Tibial nerve (tissue), 4 donors: ENCODE measurements around the gene NACC1.

Experiments used
- EP300 ChIP-seq, 2 donors: sonication (generic); formaldehyde crosslinking; IDR thresholded peaks; one replicate each; pipeline ENCODE4 v1.6.1; 2017; ENCODE audit warnings: antibody characterized with exemption in 2 of 2, mild to moderate bottlenecking in 1 of 2
- POLR2A ChIP-seq, 2 donors: fragments of 450-650 bp; IDR thresholded peaks; one replicate each; pipeline ENCODE4 v1.6.1; 2017; ENCODE audit warnings: antibody characterized with exemption in 2 of 2, mild to moderate bottlenecking in 2 of 2, moderate library complexity in 2 of 2
- TF ChIP-seq, protein P1 (sequence below), 5 experiments: fragments of 200-600 bp in 3 of 5; fragments of 450-650 bp in 2 of 5; sonication (generic) in 3 of 5; IDR thresholded peaks; one replicate each; pipeline ENCODE4 v1.5.1; 2016 to 2019; ENCODE audit warnings: antibody characterized with exemption in 5 of 5, mild to moderate bottlenecking in 3 of 5, moderate library complexity in 2 of 5

DNA sequence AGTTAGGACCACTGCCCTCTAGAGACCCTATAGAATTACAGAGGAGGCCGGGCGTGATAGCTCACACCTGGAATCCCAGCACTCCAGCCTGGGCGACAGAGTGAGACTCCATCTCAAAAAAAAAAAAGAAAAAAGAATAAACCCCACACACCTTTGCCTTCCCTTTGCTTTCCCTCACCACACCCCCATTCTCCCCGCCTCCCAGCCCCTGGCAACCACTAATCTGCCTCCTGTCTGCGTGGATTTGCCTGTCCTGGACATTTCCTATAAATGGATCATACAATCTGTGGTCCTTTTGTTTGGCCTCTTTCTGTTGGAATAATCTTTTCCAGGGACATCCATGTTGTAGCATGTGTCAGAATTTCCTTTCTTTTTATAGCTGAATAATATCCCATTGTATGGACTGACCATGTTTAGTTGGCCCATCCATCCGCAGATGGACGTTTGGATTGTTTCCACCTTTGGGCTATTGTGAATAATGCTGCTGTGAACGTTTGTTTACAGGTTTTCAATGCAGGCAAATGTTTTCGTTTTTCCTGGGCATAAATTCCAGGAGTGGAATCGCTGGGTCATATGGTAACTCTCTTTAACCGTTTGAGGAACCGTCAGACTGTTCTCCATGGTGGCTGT is 15.3 kb downstream of the NACC1 start:
- TF ChIP-seq, protein P1, sequence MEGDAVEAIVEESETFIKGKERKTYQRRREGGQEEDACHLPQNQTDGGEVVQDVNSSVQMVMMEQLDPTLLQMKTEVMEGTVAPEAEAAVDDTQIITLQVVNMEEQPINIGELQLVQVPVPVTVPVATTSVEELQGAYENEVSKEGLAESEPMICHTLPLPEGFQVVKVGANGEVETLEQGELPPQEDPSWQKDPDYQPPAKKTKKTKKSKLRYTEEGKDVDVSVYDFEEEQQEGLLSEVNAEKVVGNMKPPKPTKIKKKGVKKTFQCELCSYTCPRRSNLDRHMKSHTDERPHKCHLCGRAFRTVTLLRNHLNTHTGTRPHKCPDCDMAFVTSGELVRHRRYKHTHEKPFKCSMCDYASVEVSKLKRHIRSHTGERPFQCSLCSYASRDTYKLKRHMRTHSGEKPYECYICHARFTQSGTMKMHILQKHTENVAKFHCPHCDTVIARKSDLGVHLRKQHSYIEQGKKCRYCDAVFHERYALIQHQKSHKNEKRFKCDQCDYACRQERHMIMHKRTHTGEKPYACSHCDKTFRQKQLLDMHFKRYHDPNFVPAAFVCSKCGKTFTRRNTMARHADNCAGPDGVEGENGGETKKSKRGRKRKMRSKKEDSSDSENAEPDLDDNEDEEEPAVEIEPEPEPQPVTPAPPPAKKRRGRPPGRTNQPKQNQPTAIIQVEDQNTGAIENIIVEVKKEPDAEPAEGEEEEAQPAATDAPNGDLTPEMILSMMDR (IDR thresholded peaks at IDR 0.05): no peak
- no peak for TF ChIP-seq POLR2A (IDR thresholded peaks at IDR 0.05)
- no peak for TF ChIP-seq EP300 (IDR thresholded peaks at IDR 0.05)
